ENCODE results near the gene DRAXIN.

GRCh38 chr1:11735531-11735853 lies 44.0 kb downstream of the DRAXIN start:
- TF ChIP-seq GATA2 (IDR thresholded peaks at IDR 0.05; ENCODE audit: low read depth, low read length) (no peak), GATA3 (IDR thresholded peaks at IDR 0.05; ENCODE audit: low read depth, low read length) (no peak)

All from SH-SY5Y (cell line).